ENCODE results near the gene ZBTB3.
A peak's percentile ranks its signal among the peaks of the same experiment; 100 is the strongest.

The ZBTB3 gene

DNA sequence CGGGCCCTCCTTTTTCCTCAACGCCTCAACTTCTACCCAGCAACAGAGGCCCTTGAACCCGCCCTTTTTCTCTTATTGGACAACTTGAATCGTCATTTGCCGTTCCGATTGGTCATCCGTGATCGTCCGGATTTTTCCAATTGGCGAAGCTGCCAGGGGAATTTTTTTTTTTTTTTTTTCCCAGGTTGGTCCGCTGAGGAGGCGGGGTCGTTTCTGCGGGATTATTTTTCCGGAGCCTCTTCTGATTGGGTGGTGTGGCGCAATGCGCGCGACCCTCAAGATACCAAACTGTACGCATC is 26.1 kb downstream of the ZBTB3 start:
- peak overlapping the region; percentile 97 for H3K27ac ChIP-seq
- TF ChIP-seq, protein P1, sequence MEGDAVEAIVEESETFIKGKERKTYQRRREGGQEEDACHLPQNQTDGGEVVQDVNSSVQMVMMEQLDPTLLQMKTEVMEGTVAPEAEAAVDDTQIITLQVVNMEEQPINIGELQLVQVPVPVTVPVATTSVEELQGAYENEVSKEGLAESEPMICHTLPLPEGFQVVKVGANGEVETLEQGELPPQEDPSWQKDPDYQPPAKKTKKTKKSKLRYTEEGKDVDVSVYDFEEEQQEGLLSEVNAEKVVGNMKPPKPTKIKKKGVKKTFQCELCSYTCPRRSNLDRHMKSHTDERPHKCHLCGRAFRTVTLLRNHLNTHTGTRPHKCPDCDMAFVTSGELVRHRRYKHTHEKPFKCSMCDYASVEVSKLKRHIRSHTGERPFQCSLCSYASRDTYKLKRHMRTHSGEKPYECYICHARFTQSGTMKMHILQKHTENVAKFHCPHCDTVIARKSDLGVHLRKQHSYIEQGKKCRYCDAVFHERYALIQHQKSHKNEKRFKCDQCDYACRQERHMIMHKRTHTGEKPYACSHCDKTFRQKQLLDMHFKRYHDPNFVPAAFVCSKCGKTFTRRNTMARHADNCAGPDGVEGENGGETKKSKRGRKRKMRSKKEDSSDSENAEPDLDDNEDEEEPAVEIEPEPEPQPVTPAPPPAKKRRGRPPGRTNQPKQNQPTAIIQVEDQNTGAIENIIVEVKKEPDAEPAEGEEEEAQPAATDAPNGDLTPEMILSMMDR (conservative IDR thresholded peaks at IDR 0.05) = no peak

DNA sequence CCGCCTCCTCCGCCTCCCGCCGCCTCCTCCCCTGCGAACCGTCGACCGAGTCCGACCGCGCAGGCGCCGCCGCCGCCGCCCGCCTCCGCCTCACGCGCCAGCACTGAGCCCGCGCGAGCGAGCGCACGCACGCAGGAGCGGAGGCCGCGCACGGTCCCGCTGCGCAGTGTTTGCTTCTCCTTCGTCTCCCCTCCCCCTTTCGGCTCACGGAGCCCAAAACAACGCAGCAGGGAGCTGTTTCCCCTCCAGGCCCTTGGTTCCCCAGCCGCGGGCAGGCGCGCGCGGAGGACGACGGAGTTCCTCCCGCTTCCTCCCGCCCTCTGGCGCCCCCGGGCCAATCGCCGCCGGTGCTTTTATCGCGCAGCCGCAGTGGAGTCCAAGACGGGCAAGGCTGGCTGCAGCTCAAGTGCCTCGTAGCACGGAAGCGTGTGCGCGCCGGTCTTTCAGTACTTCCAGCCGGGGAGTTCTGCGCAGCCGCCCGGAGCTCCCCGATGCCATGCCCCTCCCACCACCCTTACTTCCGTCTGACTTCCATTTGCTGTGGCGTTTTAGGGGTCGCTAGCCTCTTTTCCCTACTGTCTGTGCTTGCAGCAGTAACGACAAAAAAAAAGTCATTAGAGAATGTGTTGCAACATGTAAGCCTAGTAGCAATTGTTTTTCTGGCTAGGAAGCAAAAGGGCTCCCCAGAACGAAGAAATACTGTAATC is 26.6 kb downstream of the ZBTB3 start, which contains the start of gene HNRNPUL2:
Gene HNRNPUL2 (minus strand): TSS at position 293 of the 707 bp plus-strand sequence. CDS start 301 bp downstream, outside the sequence.
- TF ChIP-seq, protein P1 (conservative IDR thresholded peaks at IDR 0.05) = no peak
- H3K27ac ChIP-seq = peak within 1 kb of the TSS; percentile 97

DNA sequence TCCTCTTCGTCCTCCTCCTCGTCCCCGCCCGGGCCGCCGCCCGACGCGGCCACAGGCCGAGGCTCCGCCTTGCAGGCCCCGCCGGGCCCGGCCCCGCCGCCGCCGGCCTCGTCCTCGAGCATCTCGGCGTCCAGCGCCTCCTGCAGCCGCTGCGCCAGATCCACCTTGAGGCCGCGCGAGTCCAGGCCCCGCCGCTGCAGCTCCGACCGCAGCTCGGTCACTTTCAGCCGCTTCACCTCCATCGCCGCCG is 27.1 kb downstream of the ZBTB3 start:
- peak overlapping the region; percentile 97 for H3K27ac ChIP-seq
- TF ChIP-seq, protein P1 (conservative IDR thresholded peaks at IDR 0.05) = no peak

DNA sequence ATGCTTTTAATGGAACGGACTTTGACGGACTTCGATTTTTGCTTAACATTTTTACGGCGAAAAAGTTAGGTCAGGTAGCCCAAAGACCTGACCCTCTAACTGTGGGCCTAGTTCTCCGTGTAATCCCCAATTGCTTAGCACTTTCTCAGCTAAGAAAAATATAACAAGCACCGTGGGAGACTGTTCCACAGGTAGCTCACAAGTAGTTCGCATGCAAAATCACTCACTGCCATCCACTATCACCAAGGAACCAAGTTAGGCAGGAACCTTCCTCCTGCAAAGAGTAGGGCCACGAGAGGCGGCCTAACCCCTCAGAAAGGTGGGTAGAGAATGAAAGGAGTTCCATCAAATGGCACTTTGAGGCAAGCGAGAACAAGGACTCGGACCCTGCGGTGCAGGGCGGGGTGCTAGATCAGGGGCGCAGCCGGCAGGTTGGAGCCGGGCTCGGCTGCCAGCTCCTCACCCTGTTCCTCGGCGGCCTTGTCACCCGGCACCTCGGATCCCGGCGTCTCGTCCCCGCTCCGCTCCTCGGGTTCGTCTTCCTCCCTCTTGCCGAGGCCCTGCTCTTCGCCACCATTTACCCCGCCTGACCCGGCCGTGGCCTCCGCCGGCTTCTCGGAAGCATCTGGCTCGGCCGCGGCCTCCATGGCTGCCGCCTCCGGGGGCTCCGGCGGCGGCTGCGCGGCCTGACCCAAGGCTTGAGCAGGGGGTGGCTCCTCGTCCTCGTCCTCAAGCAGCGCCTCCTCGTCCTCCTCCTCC is 27.6 kb downstream of the ZBTB3 start:
- peak overlapping the region; percentile 97 for H3K27ac ChIP-seq
- TF ChIP-seq, protein P1 (conservative IDR thresholded peaks at IDR 0.05) = no peak

DNA sequence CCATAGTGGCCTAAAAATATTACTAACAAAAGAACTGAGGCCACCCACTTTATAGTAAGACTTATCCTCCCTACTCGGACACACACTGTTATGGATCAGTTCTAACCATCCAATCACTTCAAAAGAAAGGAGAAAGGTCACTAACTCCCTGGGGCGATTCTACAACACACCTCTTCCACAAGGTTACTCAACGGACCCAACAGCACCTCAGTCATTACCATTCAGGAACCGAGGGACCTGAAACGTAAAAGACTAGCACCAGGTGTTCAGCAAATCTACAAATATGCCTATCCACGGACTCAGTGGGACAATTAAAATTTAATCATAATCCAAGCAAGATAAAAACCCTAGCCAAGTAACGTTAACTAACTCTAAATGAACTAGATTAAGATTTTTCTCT is 28.3 kb downstream of the ZBTB3 start:
- TF ChIP-seq, protein P1 (conservative IDR thresholded peaks at IDR 0.05) = no peak
- peak overlapping the region; percentile 97 for H3K27ac ChIP-seq

DNA sequence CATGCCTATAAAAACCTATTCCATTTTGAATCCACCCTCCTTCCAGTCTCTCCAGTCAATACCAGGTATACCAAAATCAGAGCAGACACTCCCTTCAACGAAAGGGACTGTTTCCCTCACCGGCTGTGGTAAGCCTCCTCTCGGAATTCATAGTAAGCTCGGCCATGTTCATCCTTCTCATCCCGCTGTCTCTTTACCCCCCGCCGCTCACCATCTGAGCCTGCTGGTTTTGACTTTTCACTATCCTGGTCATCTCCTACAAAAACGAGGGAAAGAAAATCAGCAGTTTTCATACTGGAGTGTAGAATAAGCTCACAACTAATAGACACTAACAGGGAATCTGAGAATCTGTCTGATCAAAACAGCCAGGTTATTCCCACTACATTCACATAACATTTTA is 29.8 kb downstream of the ZBTB3 start:
- TF ChIP-seq, protein P1 (conservative IDR thresholded peaks at IDR 0.05) = no peak
- H3K27ac ChIP-seq = peak overlapping the region; percentile 97; the same call in 1 of the 2 replicates

DNA sequence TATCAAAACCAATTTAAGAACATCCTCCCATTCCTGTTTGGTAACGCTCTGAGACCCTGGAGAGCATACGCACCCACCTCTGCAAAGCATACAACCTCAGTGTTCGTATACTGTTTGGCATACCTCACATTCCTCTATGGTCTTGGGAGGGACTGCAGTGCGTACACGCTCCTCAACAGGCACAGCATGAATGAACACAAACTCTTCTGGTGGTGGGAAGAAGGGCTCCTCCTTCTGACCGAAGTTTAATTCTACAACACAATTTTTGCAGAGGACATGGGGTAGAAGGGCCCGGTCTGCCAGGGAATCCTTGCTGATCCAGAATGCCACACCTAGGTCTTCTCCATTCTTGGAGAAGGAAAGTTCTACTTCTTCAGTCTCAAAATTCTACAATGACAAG is 32.0 kb downstream of the ZBTB3 start:
- H3K27ac ChIP-seq = peak overlapping the region; percentile 9; the same call in 1 of the 2 replicates
- TF ChIP-seq, protein P1 (conservative IDR thresholded peaks at IDR 0.05) = no peak; the same call in 1 of the 2 replicates
